Ishikawa (cell line): ENCODE results near the gene PHLDB3.

Experiments used
- CEBPB ChIP-seq: IDR thresholded peaks from 2 replicates; pipeline ENCODE4 v1.6.1; 2012
- CREB1 ChIP-seq: IDR thresholded peaks from 2 replicates; pipeline ENCODE4 v1.6.1; 2012; ENCODE audit warnings: low read depth
- EGR1 ChIP-seq: IDR thresholded peaks from 2 replicates; pipeline ENCODE4 v1.6.1; 2012
- EP300 ChIP-seq: IDR thresholded peaks from 2 replicates; pipeline ENCODE4 v1.6.1; 2012; ENCODE audit warnings: borderline replicate concordance
- FOXM1 ChIP-seq: IDR thresholded peaks from 2 replicates; pipeline ENCODE4 v1.6.1; 2012; ENCODE audit warnings: low read depth, borderline replicate concordance
- MAX ChIP-seq: IDR thresholded peaks from 2 replicates; pipeline ENCODE4 v1.6.1; 2012
- NFIC ChIP-seq: IDR thresholded peaks from 2 replicates; pipeline ENCODE4 v1.6.1; 2012
- RAD21 ChIP-seq: IDR thresholded peaks from 2 replicates; pipeline ENCODE4 v1.6.1; 2012; ENCODE audit warnings: low read depth
- REST ChIP-seq: IDR thresholded peaks from 2 replicates; pipeline ENCODE4 v1.6.1; 2012; ENCODE audit warnings: low read depth, mild to moderate bottlenecking
- TAF1 ChIP-seq: IDR thresholded peaks from 2 replicates; pipeline ENCODE4 v1.6.1; 2012; ENCODE audit warnings: low read depth, mild to moderate bottlenecking
- TCF12 ChIP-seq: IDR thresholded peaks from 2 replicates; pipeline ENCODE4 v1.6.1; 2012; ENCODE audit warnings: low read depth
- TEAD4 ChIP-seq: IDR thresholded peaks from 2 replicates; pipeline ENCODE4 v1.6.1; 2012
- USF1 ChIP-seq: IDR thresholded peaks from 2 replicates; pipeline ENCODE4 v1.6.1; 2012
- YY1 ChIP-seq: IDR thresholded peaks from 2 replicates; pipeline ENCODE4 v1.6.1; 2012; ENCODE audit warnings: low read depth
- ZBTB7A ChIP-seq: IDR thresholded peaks from 2 replicates; pipeline ENCODE4 v1.6.1; 2012; ENCODE audit warnings: low read depth

PHLDB3 gene

DNA sequence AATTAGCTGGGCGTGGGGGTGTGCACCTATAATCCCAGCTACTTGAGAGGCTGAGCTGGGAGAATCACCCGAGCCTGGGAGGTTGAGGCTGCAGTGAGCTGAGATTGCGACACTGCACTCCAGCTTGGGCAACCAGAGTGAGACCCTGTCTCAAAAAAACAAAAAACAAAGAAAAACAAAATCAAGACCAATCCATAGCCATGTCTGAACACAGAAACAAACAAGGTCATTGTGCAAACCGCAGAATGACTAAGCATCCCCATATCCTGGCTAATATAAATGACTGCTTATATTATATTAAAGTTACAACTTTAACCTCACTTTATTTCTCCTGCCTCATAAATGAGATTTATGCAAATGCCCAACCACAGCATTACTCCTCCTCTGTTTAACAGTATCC is 36.8 kb downstream of the PHLDB3 start:
- TF ChIP-seq ZBTB7A, result no peak
- no peak for TF ChIP-seq EGR1
- peak; percentile 54; the same call in 1 of the 2 replicates for TF ChIP-seq CEBPB
- no peak for TF ChIP-seq MAX
- no peak for TF ChIP-seq NFIC

- TF ChIP-seq RAD21 (no peak), TCF12 (no peak), EGR1 (no peak), NFIC (no peak), MAX (no peak), USF1 (no peak), CEBPB (no peak), EP300 (no peak), TAF1 (no peak), YY1 (no peak), TEAD4 (no peak), FOXM1 (no peak), REST (no peak), ZBTB7A (no peak), CREB1 (no peak)
Measured at GRCh38 chr19:43467276-43467675, 37.3 kb downstream of the PHLDB3 start.

- TF ChIP-seq TCF12 (no peak), USF1 (no peak), CEBPB (no peak)
Measured at GRCh38 chr19:43466793-43467192, 37.8 kb downstream of the PHLDB3 start.

DNA sequence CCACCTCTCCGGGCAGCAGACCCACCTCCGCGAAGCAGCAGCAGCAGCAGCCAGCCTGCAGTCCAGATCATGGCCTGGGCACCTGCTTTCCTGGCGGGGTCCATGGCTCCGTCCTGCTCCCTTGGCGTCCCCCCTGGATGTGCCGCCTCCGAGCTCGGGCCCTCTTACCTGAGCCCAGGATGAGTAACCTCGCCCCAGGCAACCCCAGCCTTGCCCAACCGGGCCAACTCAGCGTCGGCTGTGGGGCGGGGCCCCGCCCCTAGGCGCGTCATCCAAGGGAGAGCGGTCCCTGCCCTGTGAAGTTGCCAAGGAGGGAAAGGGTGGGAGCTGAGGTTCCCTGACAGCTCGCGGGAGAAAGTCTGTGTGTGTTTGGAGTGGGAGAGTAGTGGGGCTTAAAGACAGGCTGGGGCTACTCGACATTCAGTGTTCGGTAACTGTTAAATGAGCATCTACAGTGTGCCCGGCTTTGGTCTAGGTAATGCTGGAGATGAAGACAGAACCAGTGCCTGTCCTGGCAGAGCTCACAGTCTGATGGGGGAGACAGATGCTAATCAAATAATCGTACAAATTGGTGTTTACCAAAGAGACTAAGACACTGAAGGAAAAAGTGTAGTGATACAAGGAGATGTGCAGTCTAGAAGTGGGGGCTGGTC is 39.0 kb downstream of the PHLDB3 start, which contains the start of gene LYPD3:
Gene LYPD3, minus strand, starts transcription at position 141 of the 653 bp plus-strand sequence. Its CDS starts 37 bp downstream, at position 104.
- no peak for TF ChIP-seq EGR1

DNA sequence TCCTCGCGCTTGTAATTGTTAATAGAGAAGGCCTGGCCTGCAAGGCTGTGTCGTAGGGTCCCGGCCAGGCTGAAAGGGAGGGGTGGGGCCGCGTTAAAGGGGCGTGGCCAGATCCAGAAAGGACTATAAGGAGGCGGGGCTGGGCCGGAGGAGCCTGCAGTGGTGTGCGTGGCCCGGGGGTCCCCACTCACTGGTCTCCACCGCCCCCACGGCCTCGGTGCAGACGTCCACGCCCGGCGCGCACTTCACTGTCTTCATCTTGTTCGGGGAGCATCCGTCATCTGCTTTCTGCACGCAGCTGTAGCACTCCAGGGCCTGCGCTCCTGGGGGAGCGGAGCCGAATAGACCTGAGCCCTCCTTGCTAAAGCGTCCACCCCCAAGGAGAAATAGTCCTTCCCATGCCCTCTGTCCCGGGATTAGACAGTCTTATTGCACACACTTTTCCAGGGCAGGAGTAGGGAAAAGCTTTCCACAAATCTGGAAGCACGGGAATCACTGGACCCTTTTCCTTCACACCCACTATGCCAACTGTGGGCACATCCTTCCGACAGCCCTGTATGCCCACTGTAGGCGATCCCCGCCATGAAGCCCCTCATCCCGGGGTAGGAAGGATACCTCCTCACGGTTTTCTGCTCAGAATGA is 40.3 kb downstream of the PHLDB3 start:
- TF ChIP-seq ZBTB7A (peak; percentile 65; the same call in 1 of the 2 replicates), TCF12 (no peak)

DNA sequence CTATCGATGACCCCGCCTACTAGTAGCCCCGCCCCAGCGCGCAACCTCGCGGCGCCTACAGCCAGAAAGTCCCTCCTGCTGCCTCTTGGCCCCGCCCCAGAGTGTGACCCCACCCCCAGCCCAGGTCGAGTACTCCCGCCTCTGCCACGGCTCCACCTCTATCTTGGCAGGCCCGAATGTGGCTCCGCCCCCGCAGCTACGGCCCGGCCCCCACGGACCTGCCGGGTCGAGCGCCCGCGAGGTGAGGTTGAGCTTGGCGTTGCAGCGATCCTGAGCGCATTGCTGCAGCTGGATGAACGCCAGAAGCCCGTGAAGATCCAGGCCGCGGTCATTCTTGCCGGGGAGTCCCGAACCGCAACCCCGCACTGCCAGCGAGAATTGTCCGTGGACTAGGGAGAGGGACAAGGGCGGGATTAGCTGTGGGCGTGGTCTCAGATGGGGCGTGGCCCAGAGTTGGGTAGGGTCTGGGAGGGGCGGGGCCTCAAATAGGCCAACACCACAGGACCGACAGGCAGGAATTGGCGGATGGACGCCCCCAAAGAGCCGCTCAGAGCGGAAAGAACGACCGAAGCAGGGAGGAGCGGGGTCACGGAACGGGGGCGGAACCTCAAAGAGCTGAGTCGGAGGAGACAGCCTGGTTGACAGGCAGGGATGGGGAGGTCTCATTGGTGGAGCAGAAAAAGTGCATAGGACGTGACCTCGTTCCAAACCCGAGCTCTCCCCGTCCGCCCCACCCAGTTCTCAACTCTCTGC is 41.0 kb downstream of the PHLDB3 start:
- TF ChIP-seq EGR1 (0 out of 2 replicates have a peak, but pooled peaks have one; percentile 44), REST (no peak), NFIC (peak; percentile 19; the same call in 1 of the 2 replicates), MAX (no peak), ZBTB7A (0 out of 2 replicates have a peak, but pooled peaks have one; percentile 13)
